ENCODE measurements around the gene MS4A1.
"Not testable (repeated sequence)": the region's sequence is repeated elsewhere in the genome, so short reads cannot be mapped to it uniquely, and the experiment has no call there.

Gene MS4A1

GRCh38 chr11:60502221-60502775 is 46.7 kb downstream of the MS4A1 start:
- DNase-seq (ENCODE audit: low read depth), result no peak

GRCh38 chr11:60504219-60504905 is 48.7 kb downstream of the MS4A1 start:
- no peak for DNase-seq (ENCODE audit: low read depth)

- not testable (repeated sequence) for DNase-seq (ENCODE audit: low read depth)
Observed at GRCh38 chr11:60509609-60510008, 54.0 kb downstream of the MS4A1 start.

GRCh38 chr11:60510209-60510608 is 54.6 kb downstream of the MS4A1 start:
- DNase-seq (ENCODE audit: low read depth), result not testable (repeated sequence)

- DNase-seq (ENCODE audit: low read depth), result no peak
Observed at GRCh38 chr11:60511393-60511792, 55.7 kb downstream of the MS4A1 start.

GRCh38 chr11:60512651-60513225 is 57.1 kb downstream of the MS4A1 start:
- DNase-seq (ENCODE audit: low read depth), result no peak

- DNase-seq (ENCODE audit: low read depth), result no peak
Observed at GRCh38 chr11:60513496-60514460, 58.1 kb downstream of the MS4A1 start.

- no peak for DNase-seq (ENCODE audit: low read depth)
Observed at GRCh38 chr11:60515144-60515855, 59.7 kb downstream of the MS4A1 start, which contains the start of gene MS4A13. MS4A13 (plus strand) TSS chr11:60515392; CDS start chr11:60518084, 2,692 bp downstream.

All from ELR (cell line).